HepG2 (cell line): ENCODE results near the gene AP2S1. TPM values are rescaled to one million over a fixed set of nuclear protein-coding genes. Genes with fewer than 3 reads are reported as not detected.

Experiments
- ATAC-seq: fragments of 200-7000 bp; cut with Tn5 transposase; 3 replicates; pipeline ENCODE4 v1.9.1; 2020; ENCODE audit warnings: mild to moderate bottlenecking, moderate library complexity
- BruUV-seq: library from RNA; stranded (reverse); fragments of 400-500 nt; replicated peaks from 2 replicates; lab custom pipeline; 2021; lab: Mats Ljungman, UMichigan
- CTCF ChIA-PET: fragments of 300-600 bp; formaldehyde crosslinking; extraction: SDS; loops from one replicate; lab custom pipeline; 2021; ENCODE audit warnings: low total read pairs, inconsistent platforms, low intra/inter-chr PET ratio; lab: Yijun Ruan, JAX
- POLR2A ChIA-PET: fragments of 350-600 bp; sonication (Branson Sonifier 250); formaldehyde crosslinking; loops from one replicate; lab custom pipeline; 2020; ENCODE audit warnings: antibody characterized with exemption, inconsistent platforms; lab: Yijun Ruan, JAX
- DNase-seq: peaks from one replicate; pipeline ENCODE4 v3.0.0-alpha.2; 2015; ENCODE audit warnings: low spot score
- FAIRE-seq: peaks from 3 replicates; lab custom pipeline; 2011; peaks lifted over from hg19 to GRCh38; lab: Jason Lieb, UNC
- H2AFZ ChIP-seq: one replicate; pipeline ENCODE4 v1.6.1; 2011; ENCODE audit warnings: low read length, inconsistent platforms
- H3K27ac ChIP-seq: fragments of 300-600 bp; 3 replicates; pipeline ENCODE4 v1.8.0; 2011; ENCODE audit warnings: mixed run types, mild to moderate bottlenecking, mixed read lengths, low read length, inconsistent platforms; ENCODE audit not compliant: insufficient read depth; ENCODE audit errors: extremely low read length
- H3K27me3 ChIP-seq, 2 experiments: fragments of 200-600 bp in 1 of 2; 2 replicates in 1 of 2; 3 replicates in 1 of 2; pipeline versions ENCODE4 v1.6.0 to v1.8.0; 2011; ENCODE audit warnings: low read length in 2 of 2, mild to moderate bottlenecking in 2 of 2, moderate library complexity in 2 of 2, inconsistent platforms in 1 of 2; ENCODE audit not compliant: insufficient read depth in 2 of 2, control insufficient read depth in 1 of 2
- H3K36me3 ChIP-seq, 2 experiments: fragments of 200-600 bp in 1 of 2; replicated peaks in 1 of 2; 2 replicates in 1 of 2; 3 replicates in 1 of 2; pipeline versions ENCODE4 v1.5.1 to v1.8.0; 2011; ENCODE audit warnings: low read length in 2 of 2, inconsistent platforms in 1 of 2; ENCODE audit not compliant: insufficient read depth in 2 of 2, control insufficient read depth in 1 of 2
- H3K4me1 ChIP-seq: 2 replicates; pipeline ENCODE4 v1.5.1; 2012; ENCODE audit warnings: low read length, inconsistent platforms; ENCODE audit not compliant: insufficient read depth
- H3K4me2 ChIP-seq: 2 replicates; pipeline ENCODE4 v1.6.0; 2011; ENCODE audit warnings: low read depth, low read length, inconsistent platforms
- H3K4me3 ChIP-seq, 3 experiments: fragments of 200-600 bp in 1 of 3; sonication (generic), shearing (Covaris generic) in 1 of 3; replicated peaks in 1 of 3; 2 replicates each; pipeline ENCODE4 v1.5.1; 2011 to 2016; ENCODE audit warnings: low read length in 3 of 3, inconsistent platforms in 2 of 3, low read depth in 2 of 3, mild to moderate bottlenecking in 2 of 3, control low read depth in 1 of 3, mixed read lengths in 1 of 3; ENCODE audit not compliant: insufficient read depth in 1 of 3
- H3K79me2 ChIP-seq: one replicate; pipeline ENCODE4 v1.6.1; 2011; ENCODE audit warnings: low read length, inconsistent platforms; ENCODE audit not compliant: insufficient read depth
- H3K9ac ChIP-seq: 2 replicates; pipeline ENCODE4 v1.6.0; 2011; ENCODE audit warnings: mild to moderate bottlenecking, low read depth, low read length, inconsistent platforms; ENCODE audit not compliant: insufficient read depth
- H3K9me3 ChIP-seq: 2 replicates; pipeline ENCODE4 v1.5.1; 2012; ENCODE audit warnings: mild to moderate bottlenecking, low read length
- H4K20me1 ChIP-seq: 2 replicates; pipeline ENCODE4 v1.6.0; 2011; ENCODE audit warnings: inconsistent platforms, mild to moderate bottlenecking, low read length, moderate library complexity; ENCODE audit not compliant: insufficient read depth
- HNF1A ChIP-seq, 2 experiments: sonication (generic) in 1 of 2; formaldehyde crosslinking in 1 of 2; IDR thresholded peaks; 2 replicates each; pipeline versions ENCODE4 v1.4.0 to v1.6.1; 2016 to 2020; ENCODE audit warnings: borderline replicate concordance in 1 of 2, low read depth in 1 of 2, mild to moderate bottlenecking in 1 of 2, missing genetic modification reagents in 1 of 2
- IRF1 ChIP-seq: sonication (generic); formaldehyde crosslinking; IDR thresholded peaks from 2 replicates; pipeline ENCODE4 v1.4.0; 2020; ENCODE audit warnings: low read depth, mild to moderate bottlenecking, missing genetic modification reagents
- SAP130 ChIP-seq: IDR thresholded peaks from 2 replicates; pipeline ENCODE4 v1.6.1; 2016; ENCODE audit warnings: low read depth
- SMAD9 ChIP-seq: sonication (generic); formaldehyde crosslinking; IDR thresholded peaks from 2 replicates; pipeline ENCODE4 v1.5.1; 2020; ENCODE audit warnings: mild to moderate bottlenecking, missing genetic modification reagents
- ZNF792 ChIP-seq: IDR thresholded peaks from 2 replicates; pipeline ENCODE4 v1.6.1; 2016
- ZNF850 ChIP-seq: sonication (generic); formaldehyde crosslinking; conservative IDR thresholded peaks from 2 replicates; pipeline ENCODE4 v1.9.0; 2021; ENCODE audit warnings: mild to moderate bottlenecking, missing genetic modification reagents
- WGBS: methylation state at CpG from one replicate; pipeline ENCODE4 v1.1.6; 2017; ENCODE audit warnings: low lambda C conversion rate; 5-methylcytosine and 5-hydroxymethylcytosine counted together
- in situ Hi-C: cut with HindIII; loops from 2 replicates; pipeline ENCODE4 v1.10.0; 2017; ENCODE audit warnings: low pct_unique_long_range_greater_than_20kb; ENCODE audit not compliant: extremely low pct_ligation_motif_present
- intact Hi-C: fragments of 100-400 bp; cut with micrococcal nuclease; formaldehyde crosslinking; loops from one replicate; pipeline ENCODE4 v1.10.0; 2022; ENCODE audit not compliant: unreplicated experiment
- polyA plus RNA-seq, 8 experiments: library from polyadenylated mRNA; depleted of rRNA in 3 of 8; stranded (reverse) in 7 of 8; unstranded in 1 of 8; fragments of >200 nt; fragmentation: Illumina TruSeq in 4 of 8; extraction: Trizol in 4 of 8; gene quantifications; 2 replicates each; pipeline versions ENCODE4 v1.2.1 to v1.2.3, GENCODE V29; 2011 to 2016; ENCODE audit warnings: low read depth in 4 of 8, missing spikeins in 1 of 8, mixed read lengths in 1 of 8; ENCODE audit not compliant: insufficient read depth in 1 of 8
- total RNA-seq, 5 experiments: library from RNA; depleted of rRNA; stranded (reverse); fragments of >200 nt; fragmentation: Illumina TruSeq; extraction: Trizol; gene quantifications; 2 replicates each; pipeline ENCODE4 v1.2.3, GENCODE V29; 2016; ENCODE audit warnings: low read depth in 1 of 5

The AP2S1 gene
- total and polyA plus RNA-seq, 2 of the 13 experiments (the other 11 are each of a cell fraction or from before 2014, with no cell fraction given) = 45.2 to 86.1 TPM

- FAIRE-seq (no peak), DNase-seq (no peak), ATAC-seq (no peak)
- no peak overlapping the region for H3K4me3 ChIP-seq
- peaks cover 95% of the 10 kb centered on the region for H3K79me2 ChIP-seq
- in situ Hi-C loops = no loop called here
- WGBS = 96% methylated on average over 4 of the region's 4 CpGs
- peaks cover 74% of the 10 kb centered on the region for H4K20me1 ChIP-seq
- no peak overlapping the region for H3K9ac ChIP-seq
- BruUV-seq = no TSS peak
- no peaks in the 10 kb centered on the region for H3K9me3 ChIP-seq
- TF ChIP-seq IRF1 (CRISPR knock-in tag) (no peak), ZNF850 (no peak), HNF1A (IDR thresholded peaks at IDR 0.05; ENCODE audit: low read depth) (no peak), HNF1A (CRISPR knock-in tag; IDR thresholded peaks at IDR 0.05; ENCODE audit: borderline replicate concordance) (no peak), SMAD9 (no peak), SAP130 (CRISPR knock-in tag) (0 out of 2 replicates have a peak, but pooled peaks have one; percentile 7), ZNF792 (no peak)
- no peak overlapping the region for H2AFZ ChIP-seq
- no peaks in the 10 kb centered on the region for H3K27me3 ChIP-seq
- intact Hi-C loops = no loop called here
- CTCF ChIA-PET = no interaction called here
- POLR2A ChIA-PET = interaction anchor here (1.0 to 1.2 kb wide), 2 partner anchors 8 to 22 kb away, joined by 3 to 4 read pairs; partner anchors contain the start of gene ARHGAP35
- peaks cover 2% of the 10 kb centered on the region in 2 experiments; a peak in 2 of 5 replicates for H3K36me3 ChIP-seq
- peaks cover 94% of the 10 kb centered on the region for H3K4me1 ChIP-seq
- H3K27ac ChIP-seq = no peak overlapping the region
- H3K4me2 ChIP-seq = no peak overlapping the region
Measured at GRCh38 chr19:46868025-46868802, 17.6 kb upstream of the AP2S1 start.
